CD4-positive, alpha-beta T cell (primary cell): Measurements from ENCODE around the gene ZNF286A. TPM values are rescaled to one million over a fixed set of nuclear protein-coding genes. Genes with fewer than 3 reads are reported as not detected.

Experiments
- ATAC-seq: fragments of 200-7000 bp; cut with Tn5 transposase; one replicate; pipeline ENCODE4 v1.10.0; 2022; ENCODE audit warnings: mild to moderate bottlenecking; ENCODE audit not compliant: poor library complexity
- CTCF ChIA-PET: fragments of 350-600 bp; sonication (Branson Sonifier 250); formaldehyde crosslinking; loops from one replicate; lab custom pipeline; 2021; ENCODE audit warnings: antibody characterized with exemption, inconsistent platforms; lab: Charles Lee
- POLR2A ChIA-PET: fragments of 350-600 bp; sonication (Branson Sonifier 250); formaldehyde crosslinking; loops from one replicate; lab custom pipeline; 2021; ENCODE audit warnings: antibody characterized with exemption, inconsistent platforms; lab: Charles Lee
- DNase-seq, 14 experiments: peaks; one replicate each; pipeline ENCODE4 v3.0.0-alpha.2; 2013 to 2020; ENCODE audit warnings: mixed read lengths in 2 of 14
- H3K27ac ChIP-seq, 2 donors: one replicate each; pipeline versions ENCODE4 v1.5.1 to v1.7.0; 2013; ENCODE audit warnings: low read length in 2 of 2, low read depth in 1 of 2, mild to moderate bottlenecking in 1 of 2
- H3K27me3 ChIP-seq, 2 experiments: 1 replicate in 1 of 2; 2 replicates in 1 of 2; pipeline versions ENCODE4 v1.6.1 to v1.7.0; 2013; ENCODE audit warnings: low read length in 2 of 2, control low read depth in 1 of 2, mild to moderate bottlenecking in 1 of 2, moderate library complexity in 1 of 2; ENCODE audit not compliant: insufficient read depth in 2 of 2, control insufficient read depth in 1 of 2
- H3K36me3 ChIP-seq: one replicate; pipeline ENCODE4 v1.6.1; 2013; ENCODE audit warnings: low read length, control low read depth; ENCODE audit not compliant: insufficient read depth
- H3K4me1 ChIP-seq: one replicate; pipeline ENCODE4 v1.6.1; 2013; ENCODE audit warnings: low read length, control low read depth; ENCODE audit not compliant: insufficient read depth
- H3K4me3 ChIP-seq: one replicate; pipeline ENCODE4 v1.5.1; 2013; ENCODE audit warnings: mild to moderate bottlenecking, low read length, moderate library complexity
- H3K9me3 ChIP-seq, 2 experiments: 1 replicate in 1 of 2; 2 replicates in 1 of 2; pipeline versions ENCODE4 v1.6.1 to v1.7.0; 2013; ENCODE audit warnings: low read length in 2 of 2, mild to moderate bottlenecking in 2 of 2, control low read depth in 1 of 2, moderate library complexity in 1 of 2; ENCODE audit not compliant: control insufficient read depth in 1 of 2, insufficient read depth in 1 of 2
- H3K27ac Mint-ChIP-seq: one replicate; pipeline ENCODE4 v1.8.0; 2020; ENCODE audit warnings: mixed read lengths
- H3K27me3 Mint-ChIP-seq: one replicate; pipeline ENCODE4 v1.8.0; 2021; ENCODE audit warnings: mixed read lengths
- H3K36me3 Mint-ChIP-seq: one replicate; pipeline ENCODE4 v1.8.0; 2021; ENCODE audit warnings: low read depth, mixed read lengths
- H3K4me1 Mint-ChIP-seq: one replicate; pipeline ENCODE4 v1.8.0; 2021; ENCODE audit warnings: low read depth, mixed read lengths
- H3K4me3 Mint-ChIP-seq: one replicate; pipeline ENCODE4 v1.8.0; 2020; ENCODE audit warnings: mild to moderate bottlenecking, mixed read lengths
- H3K9me3 Mint-ChIP-seq: one replicate; pipeline ENCODE4 v1.8.0; 2020; ENCODE audit warnings: mixed read lengths
- CTCF ChIP-seq: fragments of 200-600 bp; IDR thresholded peaks from one replicate; pipeline ENCODE4 v1.8.0; 2022; ENCODE audit warnings: antibody characterized with exemption, mild to moderate bottlenecking
- intact Hi-C, 2 experiments: fragments of 100-400 bp; cut with DNase I in 1 of 2; cut with micrococcal nuclease in 1 of 2; formaldehyde crosslinking; loops; one replicate each; pipeline versions ENCODE4 v1.15.1 to v1.9.0; 2023 to 2025; cut with DNase I, micrococcal nuclease
- total RNA-seq, 174 experiments: library from RNA in 2 of 174; stranded (reverse) in 2 of 174; gene quantifications; one replicate each; pipeline ENCODE4 v1.2.3 and lab custom pipeline; 2021 to 2026

Gene ZNF286A
- total RNA-seq, 2 experiments from 2014 or later = 14.4 to 19.4 TPM

- intact Hi-C loops = no loop called here
- ChIA-PET POLR2A (no interaction called here), CTCF (no interaction called here)
- Mint-ChIP-seq H3K27ac (no peak overlapping the region), H3K36me3 (peaks cover 10% of the 10 kb centered on the region), H3K4me1 (no peaks in the 10 kb centered on the region), H3K4me3 (no peak overlapping the region), H3K27me3 (no peaks in the 10 kb centered on the region), H3K9me3 (no peaks in the 10 kb centered on the region)
- ATAC-seq = no peak
- Histone ChIP-seq H3K9me3 (no peaks in the 10 kb centered on the region), H3K27me3 (no peaks in the 10 kb centered on the region), H3K27ac (no peak overlapping the region), H3K4me3 (no peak overlapping the region), H3K36me3 (peaks cover 7% of the 10 kb centered on the region), H3K4me1 (no peaks in the 10 kb centered on the region)
- DNase-seq = no peak
- no peak for TF ChIP-seq CTCF
Observed at GRCh38 chr17:15659663-15660062, 39.9 kb upstream of the ZNF286A start.

GRCh38 chr17:15660077-15660476, 39.5 kb upstream of the ZNF286A start:
- ChIA-PET POLR2A (no interaction called here), CTCF (no interaction called here)
- Mint-ChIP-seq H3K27ac (no peak overlapping the region), H3K27me3 (no peaks in the 10 kb centered on the region), H3K9me3 (no peaks in the 10 kb centered on the region), H3K4me3 (no peak overlapping the region), H3K4me1 (no peaks in the 10 kb centered on the region), H3K36me3 (peaks cover 10% of the 10 kb centered on the region)
- Histone ChIP-seq H3K4me1 (no peaks in the 10 kb centered on the region), H3K4me3 (no peak overlapping the region), H3K27me3 (no peaks in the 10 kb centered on the region), H3K27ac (no peak overlapping the region), H3K36me3 (peaks cover 7% of the 10 kb centered on the region), H3K9me3 (no peaks in the 10 kb centered on the region)
- intact Hi-C loops = no loop called here
- DNase-seq = no peak
- no peak for ATAC-seq
- no peak for TF ChIP-seq CTCF

DNA sequence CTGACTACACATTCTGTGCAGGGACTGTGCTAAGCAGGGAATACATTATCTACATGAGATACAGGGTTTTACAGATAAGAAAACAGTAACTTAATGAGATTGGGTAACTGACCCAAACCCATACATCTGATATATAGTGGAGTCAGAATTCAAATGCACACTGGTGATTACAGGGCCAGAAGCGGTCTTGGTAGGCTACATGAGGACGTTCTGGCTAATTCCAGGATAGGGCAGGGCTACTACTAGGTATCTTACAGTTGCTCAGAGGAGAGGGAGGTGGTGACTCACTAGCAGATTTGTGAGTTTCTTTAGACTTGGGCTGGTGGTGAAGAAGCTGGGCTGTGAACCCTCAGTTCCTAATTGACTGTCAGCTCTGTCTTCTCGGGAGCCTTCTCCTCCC, 36.9 kb upstream of the ZNF286A start:
- Mint-ChIP-seq H3K27me3 (no peaks in the 10 kb centered on the region), H3K4me3 (no peak overlapping the region), H3K4me1 (no peaks in the 10 kb centered on the region), H3K9me3 (no peaks in the 10 kb centered on the region), H3K27ac (no peak overlapping the region), H3K36me3 (peaks cover 14% of the 10 kb centered on the region)
- Histone ChIP-seq H3K9me3 (no peaks in the 10 kb centered on the region), H3K36me3 (peaks cover 5% of the 10 kb centered on the region), H3K27me3 (no peaks in the 10 kb centered on the region), H3K4me3 (no peak overlapping the region), H3K27ac (no peak overlapping the region), H3K4me1 (no peaks in the 10 kb centered on the region)
- no peak for TF ChIP-seq CTCF
- POLR2A ChIA-PET = no interaction called here
- no peak for DNase-seq
- CTCF ChIA-PET = no interaction called here
- intact Hi-C loops = no loop called here
- no peak for ATAC-seq
